ENCODE measurements around the gene MYCL.

- TF ChIP-seq ELF1 (CRISPR knock-in tag; IDR thresholded peaks at IDR 0.05) = no peak
- TF ChIP-seq ZNF24 (IDR thresholded peaks at IDR 0.05) = no peak
- TF ChIP-seq TAF1 (CRISPR knock-in tag; IDR thresholded peaks at IDR 0.05) = no peak
- no peak for TF ChIP-seq ZNF468 (CRISPR knock-in tag; IDR thresholded peaks at IDR 0.05)
- TF ChIP-seq ZBTB26 (CRISPR knock-in tag; IDR thresholded peaks at IDR 0.05; ENCODE audit: borderline replicate concordance) = no peak
- no peak for TF ChIP-seq TEAD2 (CRISPR knock-in tag; IDR thresholded peaks at IDR 0.05)
- no peak for TF ChIP-seq CHD2 (IDR thresholded peaks at IDR 0.05; ENCODE audit: low read depth, low read length)
- TF ChIP-seq NR2C2 (CRISPR knock-in tag; IDR thresholded peaks at IDR 0.05; ENCODE audit: borderline replicate concordance) = no peak
- no peak for TF ChIP-seq GLI4 (CRISPR knock-in tag; IDR thresholded peaks at IDR 0.05; ENCODE audit: borderline replicate concordance)
- no peak for TF ChIP-seq MAFF (IDR thresholded peaks at IDR 0.05; ENCODE audit: low read depth, low read length)
These were observed 24.1 kb upstream of the MYCL start for GRCh38 chr1:39925721-39926342.
